NT2/D1 (cell line): Measurements from ENCODE around the gene CHURC1.

Experiments
- DNase-seq: peaks from one replicate; pipeline ENCODE4 v3.0.0-alpha.2; 2011; ENCODE audit warnings: low read depth, low spot score
- H3K27me3 ChIP-seq: 2 replicates; pipeline ENCODE4 v1.6.0; 2011; ENCODE audit warnings: mild to moderate bottlenecking; ENCODE audit not compliant: insufficient read length, insufficient read depth
- H3K36me3 ChIP-seq: 2 replicates; pipeline ENCODE4 v1.6.1; 2011; ENCODE audit warnings: mild to moderate bottlenecking, low read length, mixed read lengths; ENCODE audit not compliant: insufficient read depth, insufficient read length
- H3K4me1 ChIP-seq: 2 replicates; pipeline ENCODE4 v1.5.1; 2011; ENCODE audit not compliant: insufficient read depth, insufficient read length
- H3K4me3 ChIP-seq: 2 replicates; pipeline ENCODE4 v1.5.1; 2011; ENCODE audit warnings: low read depth; ENCODE audit not compliant: insufficient read length
- H3K9ac ChIP-seq: 2 replicates; pipeline ENCODE4 v1.6.0; 2011; ENCODE audit warnings: low read depth; ENCODE audit not compliant: insufficient read length
- H3K9me3 ChIP-seq: 2 replicates; pipeline ENCODE4 v1.5.1; 2011; ENCODE audit warnings: mild to moderate bottlenecking, low read length; ENCODE audit not compliant: insufficient read depth
- SUZ12 ChIP-seq: IDR thresholded peaks from 2 replicates; pipeline ENCODE4 v1.6.1; 2011; ENCODE audit not compliant: insufficient read length, insufficient read depth; ENCODE audit errors: extremely low read depth
- YY1 ChIP-seq: IDR thresholded peaks from 2 replicates; pipeline ENCODE4 v1.6.1; 2011; ENCODE audit not compliant: insufficient read length, insufficient read depth
- ZNF274 ChIP-seq: IDR thresholded peaks from 2 replicates; pipeline ENCODE4 v1.6.1; 2011; ENCODE audit warnings: mild to moderate bottlenecking, low read depth, low read length

The CHURC1 gene

DNA sequence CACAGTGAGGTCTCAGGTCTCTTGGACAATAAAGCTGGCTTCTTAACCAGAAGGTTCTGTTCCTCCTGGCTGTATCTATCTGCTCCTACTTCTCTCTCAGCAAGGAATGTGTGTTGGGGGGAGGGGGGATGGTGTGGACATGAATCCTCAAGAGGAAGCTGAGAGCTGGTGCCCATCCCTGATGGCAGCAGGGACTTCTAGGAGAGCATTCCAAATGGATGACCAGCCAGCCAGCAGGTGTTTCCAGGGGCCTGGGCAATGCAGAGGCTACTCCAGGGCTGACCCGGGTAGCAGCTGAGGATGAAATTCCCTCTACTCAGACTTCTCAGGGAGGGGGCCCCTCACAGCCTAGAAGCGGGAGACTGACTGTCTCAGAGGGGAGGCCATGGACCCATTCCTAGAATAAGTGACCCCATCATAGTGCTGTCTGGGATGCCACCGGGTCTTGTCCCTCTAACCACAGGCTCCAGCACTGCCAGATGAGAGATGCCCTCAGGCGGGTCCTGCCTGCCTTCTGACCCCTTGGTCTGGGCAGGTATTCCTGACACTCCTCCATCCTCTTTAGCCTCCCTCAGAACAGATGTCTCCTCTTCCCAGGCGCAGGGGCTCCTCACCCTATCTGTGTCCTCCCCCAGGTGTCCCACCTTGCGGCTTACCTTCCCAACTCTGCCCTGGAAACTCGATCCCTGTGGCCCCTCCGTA, 56.7 kb downstream of the CHURC1 start:
- Histone ChIP-seq H3K4me3 (peak overlapping the region; percentile 65), H3K9ac (peak overlapping the region; percentile 87), H3K36me3 (peaks cover 15% of the 10 kb centered on the region), H3K4me1 (peaks cover 6% of the 10 kb centered on the region), H3K27me3 (peaks cover 6% of the 10 kb centered on the region), H3K9me3 (no peaks in the 10 kb centered on the region)
- DNase-seq: no peak
- TF ChIP-seq SUZ12 (no peak), ZNF274 (no peak), YY1 (no peak)

GRCh38 chr14:64971491-64971942, 57.3 kb downstream of the CHURC1 start:
- DNase-seq: no peak
- no peak for TF ChIP-seq YY1
- H3K4me3 ChIP-seq: peak overlapping the region; percentile 65
- H3K27me3 ChIP-seq: peaks cover 6% of the 10 kb centered on the region
- H3K4me1 ChIP-seq: peaks cover 6% of the 10 kb centered on the region
- H3K9ac ChIP-seq: peak overlapping the region; percentile 87
- H3K9me3 ChIP-seq: no peaks in the 10 kb centered on the region
- peaks cover 15% of the 10 kb centered on the region for H3K36me3 ChIP-seq

DNA sequence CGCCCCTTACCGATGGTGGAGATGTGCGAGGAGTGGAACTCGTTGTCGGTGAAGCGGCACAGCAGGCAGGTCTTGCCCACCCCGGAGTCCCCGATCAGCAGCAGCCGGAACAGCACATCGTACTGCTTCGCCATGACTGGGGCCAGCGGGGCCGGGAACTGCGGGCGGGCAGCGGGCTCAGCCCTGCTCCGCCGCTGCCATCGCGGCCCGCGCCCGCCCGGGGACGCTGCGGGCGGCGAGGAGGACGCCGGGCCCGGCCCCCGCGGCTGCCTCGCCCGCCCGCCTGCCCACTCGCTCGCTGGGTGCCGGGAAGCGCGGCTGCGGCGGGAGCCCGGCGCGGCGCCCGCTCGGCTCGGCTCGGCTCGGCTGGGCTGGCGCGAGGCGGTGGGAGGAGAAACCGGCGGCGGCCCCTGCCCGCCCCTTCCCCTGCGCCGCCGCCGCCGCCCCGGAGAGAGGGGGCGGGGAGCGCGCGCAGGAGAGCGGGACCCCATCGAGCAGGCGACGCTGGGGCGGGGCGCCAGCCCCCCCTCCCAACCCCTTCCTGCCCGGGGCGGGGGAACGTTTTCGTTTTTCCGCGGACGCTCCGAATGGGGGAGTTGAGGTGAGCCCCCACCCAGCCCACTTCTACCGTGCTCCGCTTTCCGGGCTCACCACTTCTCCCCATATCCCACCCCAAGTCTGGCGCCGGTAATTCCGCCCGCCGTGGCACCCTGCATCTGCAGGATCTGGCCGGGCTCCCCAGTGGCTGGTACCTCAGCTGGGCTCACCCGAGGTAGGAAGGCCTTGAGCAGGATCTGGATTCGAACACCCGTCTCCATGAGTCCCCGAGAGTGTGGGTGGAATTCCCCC, 57.9 kb downstream of the CHURC1 start, which contains the start of gene RAB15:
RAB15 (minus strand) TSS at position 394 of the 849 bp plus-strand sequence; CDS start at position 134, 260 bp downstream.
- Histone ChIP-seq H3K4me3 (peak within 1 kb of the TSS; percentile 65), H3K9me3 (no peaks in the 10 kb centered on the region), H3K36me3 (peaks cover 12% of the 10 kb centered on the region), H3K9ac (peak within 1 kb of the TSS; percentile 87), H3K27me3 (peaks cover 6% of the 10 kb centered on the region), H3K4me1 (peaks cover 6% of the 10 kb centered on the region)
- TF ChIP-seq SUZ12: no peak
- TF ChIP-seq YY1: no peak
- TF ChIP-seq ZNF274: no peak
- no peak for DNase-seq

DNA sequence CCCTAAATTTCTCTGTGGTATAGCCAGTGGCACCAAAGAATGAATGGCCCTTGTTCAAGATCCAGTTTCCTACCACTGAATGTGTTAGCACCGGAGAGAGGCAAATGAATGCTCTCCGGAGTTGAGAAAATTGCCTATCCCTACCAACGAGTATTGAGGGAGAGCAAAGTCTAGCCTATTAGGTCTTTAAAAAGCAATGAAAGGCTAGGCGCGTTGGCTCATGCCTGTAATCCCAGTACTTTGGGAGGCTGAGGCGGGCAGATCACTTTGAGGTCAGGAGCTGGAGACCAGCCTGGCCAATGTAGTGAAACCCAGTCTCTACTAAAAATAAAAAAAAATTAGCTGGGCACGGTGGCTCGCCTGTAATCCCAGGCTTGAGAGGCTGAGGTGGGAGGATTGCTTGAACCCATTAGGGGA, 58.8 kb downstream of the CHURC1 start:
- Histone ChIP-seq H3K9me3 (no peaks in the 10 kb centered on the region), H3K27me3 (peaks cover 6% of the 10 kb centered on the region), H3K4me1 (peaks cover 4% of the 10 kb centered on the region), H3K36me3 (peaks cover 3% of the 10 kb centered on the region), H3K4me3 (no peak overlapping the region), H3K9ac (no peak overlapping the region)
- DNase-seq: no peak
- TF ChIP-seq SUZ12 (no peak), YY1 (no peak), ZNF274 (no peak)

GRCh38 chr14:64973826-64974225, 59.6 kb downstream of the CHURC1 start:
- Histone ChIP-seq H3K9me3 (no peaks in the 10 kb centered on the region), H3K4me3 (no peak overlapping the region), H3K27me3 (peaks cover 6% of the 10 kb centered on the region), H3K36me3 (no peaks in the 10 kb centered on the region), H3K4me1 (peaks cover 3% of the 10 kb centered on the region), H3K9ac (no peak overlapping the region)
- no peak for DNase-seq
- no peak for TF ChIP-seq ZNF274
- TF ChIP-seq SUZ12: no peak
- TF ChIP-seq YY1: no peak

- Histone ChIP-seq H3K27me3 (peaks cover 6% of the 10 kb centered on the region), H3K4me1 (peaks cover 5% of the 10 kb centered on the region), H3K36me3 (no peaks in the 10 kb centered on the region), H3K9me3 (no peaks in the 10 kb centered on the region), H3K4me3 (no peak overlapping the region), H3K9ac (peak overlapping the region; percentile 56)
- peak; percentile 50 for DNase-seq
- no peak for TF ChIP-seq SUZ12
- no peak for TF ChIP-seq YY1
- no peak for TF ChIP-seq ZNF274
Observed at GRCh38 chr14:64974563-64974962, 60.3 kb downstream of the CHURC1 start.

DNA sequence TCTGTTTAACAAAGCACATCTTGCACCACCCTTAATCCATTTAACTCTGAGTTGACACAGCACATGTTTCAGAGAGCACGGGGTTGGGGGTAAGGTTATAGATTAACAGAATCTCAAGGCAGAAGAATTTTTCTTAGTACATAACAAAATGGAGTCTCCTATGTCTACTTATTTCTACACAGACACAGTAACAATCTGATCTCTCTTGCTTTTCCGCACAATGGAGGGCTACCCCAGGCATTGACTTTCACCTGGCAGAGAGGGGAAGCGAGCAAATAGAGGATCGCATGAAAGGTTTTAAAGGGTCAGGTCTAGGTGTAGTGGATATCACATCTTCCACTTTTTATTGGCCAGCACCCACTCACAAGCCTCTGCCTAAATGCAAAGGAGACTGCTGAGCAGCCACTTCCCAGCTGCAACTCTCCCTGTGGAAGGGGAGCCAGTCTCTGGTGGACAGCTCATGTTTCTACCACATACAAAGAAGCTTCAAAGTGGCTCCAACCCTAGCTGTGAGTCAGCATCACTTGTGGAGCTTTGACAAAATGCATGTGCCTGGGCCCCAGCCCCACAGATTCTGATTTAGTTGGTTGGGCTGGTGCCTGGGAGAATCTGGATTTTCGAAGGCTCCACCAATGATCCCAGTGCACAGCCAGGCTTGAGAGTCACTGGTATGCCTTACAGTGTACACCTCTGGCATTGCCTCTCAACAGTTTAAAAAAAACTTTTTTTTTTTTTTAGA, 65.2 kb downstream of the CHURC1 start:
- no peak overlapping the region for H3K4me3 ChIP-seq
- no peaks in the 10 kb centered on the region for H3K27me3 ChIP-seq
- DNase-seq: no peak
- no peaks in the 10 kb centered on the region for H3K36me3 ChIP-seq
- no peak overlapping the region for H3K9ac ChIP-seq
- TF ChIP-seq YY1: no peak
- no peak for TF ChIP-seq ZNF274
- no peak for TF ChIP-seq SUZ12
- no peaks in the 10 kb centered on the region for H3K9me3 ChIP-seq
- H3K4me1 ChIP-seq: peaks cover 2% of the 10 kb centered on the region
